GM18498 (cell line): ENCODE data around the gene TIFAB.
"Not testable (repeated sequence)": the region's sequence is repeated elsewhere in the genome, so short reads cannot be mapped to it uniquely, and the experiment has no call there.

ENCODE experiments used
- ATAC-seq: cut with Tn5 transposase; IDR thresholded peaks from one replicate; pipeline ENCODE4 v1.9.1; 2021; ENCODE audit warnings: mild to moderate bottlenecking, moderate library complexity; ENCODE audit not compliant: unreplicated experiment

TIFAB gene, protein sequence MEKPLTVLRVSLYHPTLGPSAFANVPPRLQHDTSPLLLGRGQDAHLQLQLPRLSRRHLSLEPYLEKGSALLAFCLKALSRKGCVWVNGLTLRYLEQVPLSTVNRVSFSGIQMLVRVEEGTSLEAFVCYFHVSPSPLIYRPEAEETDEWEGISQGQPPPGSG

DNA sequence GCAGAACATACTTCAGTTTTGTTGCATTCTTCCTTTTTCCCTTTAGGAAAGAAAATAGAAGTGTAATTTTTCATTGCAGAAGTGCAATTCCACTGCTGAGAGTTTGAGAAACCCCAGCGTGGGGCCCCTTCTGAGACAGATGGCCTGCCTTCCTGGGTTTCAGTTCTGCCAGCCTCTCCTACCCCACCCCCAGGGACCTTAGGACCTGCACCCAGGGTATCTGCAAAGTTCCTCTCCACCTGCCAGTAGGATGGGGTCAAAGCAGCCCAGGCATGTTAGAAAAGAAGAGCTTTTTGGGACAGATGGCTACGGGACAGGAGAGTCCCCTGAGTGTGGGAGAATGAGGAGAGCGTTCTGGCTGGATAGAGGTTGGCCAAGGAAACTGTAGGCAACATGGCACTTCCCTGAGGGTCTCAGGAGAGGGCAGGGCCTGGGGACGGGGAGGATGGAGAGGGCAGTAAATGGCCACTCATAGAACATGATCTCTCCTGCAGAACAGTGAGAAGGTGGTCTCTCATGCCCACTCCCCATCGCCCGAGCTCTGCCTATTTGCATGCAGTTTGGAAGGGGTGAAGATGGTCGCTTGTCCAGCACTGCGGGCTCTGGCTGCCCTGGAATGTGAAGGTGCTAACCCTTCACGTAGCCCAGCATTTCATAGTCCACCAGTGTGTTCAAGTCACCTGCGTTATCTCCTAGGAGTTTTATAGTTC, at the start of gene TIFAB:
Gene TIFAB, minus strand, starts transcription at position 31 of the 710 bp plus-strand sequence. CDS start 2,412 bp downstream, outside the sequence.
- ATAC-seq, result no peak

DNA sequence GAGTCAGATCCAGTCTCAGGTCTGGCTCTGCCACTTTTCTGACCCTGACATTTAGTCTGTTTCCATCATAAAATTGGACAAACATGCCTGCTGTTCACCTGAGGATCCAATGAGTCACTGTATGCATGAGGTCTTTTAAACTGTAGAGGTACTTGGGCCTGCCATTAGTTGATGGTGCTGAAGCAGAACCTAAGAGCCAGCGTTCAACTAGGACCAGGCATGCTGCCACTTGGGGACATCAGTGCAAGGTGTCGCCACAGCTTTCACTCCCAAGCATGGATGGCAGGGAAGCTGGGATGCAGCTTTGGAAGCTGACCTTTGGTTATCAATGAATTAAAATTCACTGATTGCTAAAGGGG, 46.5 kb upstream of the TIFAB start:
- no peak for ATAC-seq

- ATAC-seq, result no peak
These were observed 46.0 kb upstream of the TIFAB start for GRCh38 chr5:135497971-135498636.

DNA sequence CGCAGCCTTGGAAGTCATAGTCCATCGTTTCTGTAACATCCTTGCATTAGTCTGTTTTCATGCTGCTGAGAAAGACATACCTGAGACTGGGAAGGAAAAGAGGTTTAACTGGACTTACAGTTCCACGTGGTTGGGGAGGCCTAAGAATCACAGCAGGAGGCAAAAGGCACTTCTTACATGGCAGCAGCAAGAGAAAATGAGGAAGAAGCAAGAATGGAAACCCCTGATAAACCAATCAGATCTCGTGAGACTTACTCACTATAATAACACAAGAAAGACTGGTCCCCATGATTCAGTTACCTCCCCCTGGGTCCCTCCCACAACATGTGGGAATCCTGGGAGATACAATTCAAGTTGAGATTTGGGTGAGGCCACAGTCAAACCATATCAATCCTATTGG, 43.4 kb upstream of the TIFAB start:
- ATAC-seq, result not testable (repeated sequence)

- no peak for ATAC-seq
These were observed 42.0 kb upstream of the TIFAB start for GRCh38 chr5:135494196-135494595.

GRCh38 chr5:135493406-135494180, 41.4 kb upstream of the TIFAB start:
- ATAC-seq, result no peak

- ATAC-seq, result no peak
These were observed 40.1 kb upstream of the TIFAB start for GRCh38 chr5:135492319-135492626.

DNA sequence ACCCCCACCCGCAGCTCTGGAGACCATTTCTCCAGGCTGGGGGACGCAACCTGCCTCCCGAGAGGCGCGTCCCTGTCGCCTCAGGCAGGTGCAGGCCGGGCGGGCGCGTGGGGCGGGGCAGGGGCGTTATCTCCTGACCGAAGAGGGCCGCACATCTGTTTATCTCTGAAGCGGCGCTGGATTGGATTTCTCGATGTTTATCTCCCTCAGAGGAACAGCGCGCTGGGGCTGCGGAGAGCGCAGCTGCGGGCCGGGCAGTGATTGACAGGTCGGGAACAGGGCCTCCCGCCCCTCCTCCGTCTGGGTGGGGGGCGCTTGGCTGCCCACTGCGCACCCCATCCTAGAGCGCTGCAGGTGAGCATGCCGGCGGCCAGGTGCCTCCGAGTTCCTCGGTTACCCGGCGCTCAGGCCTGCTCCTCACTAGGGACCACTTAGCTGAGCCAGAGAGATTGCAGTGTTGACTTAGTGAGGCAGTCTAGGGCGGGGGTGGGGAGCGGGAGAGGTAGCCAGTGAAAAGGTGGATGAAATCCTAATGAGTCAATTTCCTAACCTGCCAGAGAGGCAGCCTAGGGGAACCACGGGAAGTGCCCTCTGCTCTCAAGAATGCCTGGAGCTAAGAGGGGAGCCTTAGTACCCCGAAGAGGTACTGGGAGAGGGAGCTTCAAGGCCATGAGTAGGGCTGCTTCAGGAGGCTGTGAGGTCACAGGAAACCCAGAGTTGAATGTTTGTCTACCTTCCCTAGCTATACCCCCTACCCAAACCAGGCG, 39.6 kb upstream of the TIFAB start:
- no peak for ATAC-seq

DNA sequence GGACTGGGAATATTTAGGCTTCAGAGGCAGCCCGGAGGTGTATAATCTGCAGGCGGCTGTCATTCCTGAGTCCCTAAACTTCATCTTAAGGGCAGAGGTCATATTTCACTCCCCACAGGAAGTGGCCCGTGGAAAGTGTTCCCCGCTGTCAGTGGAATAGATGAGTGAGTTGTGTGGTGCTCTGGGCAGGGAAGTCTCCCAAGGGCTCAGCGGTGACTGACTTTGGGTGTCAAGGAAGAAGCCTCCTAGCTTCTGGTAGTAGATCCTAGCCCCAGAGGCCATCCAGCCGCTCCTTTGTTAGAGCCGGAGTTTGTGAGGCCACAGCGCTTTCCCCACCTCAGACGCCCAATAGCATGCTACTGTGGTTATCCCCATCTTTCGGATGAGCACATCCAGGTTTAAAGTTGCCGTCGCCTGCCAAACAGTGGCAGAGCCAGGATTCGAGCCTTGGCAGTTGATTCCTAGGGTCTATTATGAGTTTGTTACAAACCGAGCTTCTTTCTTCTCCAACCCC, 38.9 kb upstream of the TIFAB start:
- ATAC-seq, result no peak

DNA sequence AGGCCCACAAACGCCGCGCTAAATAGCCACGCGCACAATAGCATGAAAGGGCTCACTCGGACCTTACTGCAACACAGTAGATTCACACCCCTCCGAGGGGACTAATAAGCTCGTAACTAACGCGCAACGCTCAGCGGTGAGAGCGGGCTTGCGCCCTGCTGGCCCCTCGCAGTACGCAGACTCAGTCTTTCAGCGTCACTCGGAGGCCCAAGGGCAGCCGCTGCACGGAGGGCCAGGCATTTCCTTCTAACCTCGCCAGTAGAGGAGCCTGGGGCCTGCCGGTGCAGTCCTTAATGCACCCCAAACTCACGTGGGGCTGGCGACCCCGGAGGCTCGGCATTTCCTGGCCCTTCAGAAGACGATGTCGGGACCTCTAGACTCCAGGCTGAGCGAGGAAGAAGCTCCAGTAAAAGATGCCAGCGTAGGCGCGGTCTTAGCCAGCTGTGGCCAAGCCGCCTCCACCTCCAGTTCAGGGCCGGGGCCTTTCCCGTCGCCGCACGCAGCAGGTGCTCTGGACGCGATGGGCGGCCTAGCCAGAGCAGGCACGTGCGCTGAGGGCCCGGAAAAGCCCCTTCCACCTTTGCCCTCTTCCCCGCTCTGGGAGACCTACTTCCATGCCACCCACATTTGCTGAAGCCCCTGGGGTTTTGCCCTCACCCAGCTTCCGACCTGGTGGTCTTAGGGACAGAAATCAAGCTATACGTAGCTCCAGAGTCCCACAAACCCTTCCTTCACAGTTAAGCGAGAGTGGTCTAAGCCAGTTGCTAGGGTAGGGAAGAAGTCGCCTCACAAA, 38.3 kb upstream of the TIFAB start:
- ATAC-seq, result no peak

GRCh38 chr5:135489466-135490244, 37.5 kb upstream of the TIFAB start:
- ATAC-seq, result no peak

DNA sequence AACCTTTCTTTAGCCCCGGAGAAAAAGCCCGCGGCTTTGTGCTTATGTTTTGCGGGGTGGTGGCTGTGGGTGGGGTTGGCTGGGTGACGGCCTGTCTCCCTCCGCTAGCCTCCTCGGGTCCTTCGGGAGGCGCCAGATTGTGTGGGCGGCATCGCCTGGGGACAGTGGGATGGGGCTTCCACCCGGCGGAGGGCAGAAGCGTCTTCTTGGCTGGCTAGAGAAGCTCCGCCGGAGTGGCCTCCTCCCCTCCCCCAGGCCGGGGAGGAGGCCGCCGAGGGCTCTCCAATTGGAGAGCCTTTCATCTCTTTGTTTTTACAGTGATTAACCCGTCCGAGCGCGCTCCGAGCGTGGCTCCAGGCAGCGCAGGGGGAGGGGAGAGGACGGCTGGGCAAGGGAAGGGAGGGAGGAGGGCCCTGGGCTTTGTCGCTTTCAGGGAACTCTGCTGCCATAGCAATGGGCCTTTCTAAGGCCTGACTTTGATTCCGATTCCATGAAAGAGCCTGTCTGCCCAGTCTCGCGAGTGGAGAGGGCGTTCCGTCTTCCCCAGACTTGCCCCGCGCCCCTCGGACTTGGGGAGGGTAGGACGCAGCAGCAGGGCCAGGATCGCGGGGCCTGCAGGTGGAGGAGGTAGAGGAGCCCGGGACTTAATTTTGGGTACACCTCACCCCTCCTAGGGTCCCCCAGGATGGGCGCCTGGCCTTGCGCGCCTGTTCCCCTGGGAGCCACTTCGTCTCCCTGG, 36.7 kb upstream of the TIFAB start:
- ATAC-seq, result no peak

DNA sequence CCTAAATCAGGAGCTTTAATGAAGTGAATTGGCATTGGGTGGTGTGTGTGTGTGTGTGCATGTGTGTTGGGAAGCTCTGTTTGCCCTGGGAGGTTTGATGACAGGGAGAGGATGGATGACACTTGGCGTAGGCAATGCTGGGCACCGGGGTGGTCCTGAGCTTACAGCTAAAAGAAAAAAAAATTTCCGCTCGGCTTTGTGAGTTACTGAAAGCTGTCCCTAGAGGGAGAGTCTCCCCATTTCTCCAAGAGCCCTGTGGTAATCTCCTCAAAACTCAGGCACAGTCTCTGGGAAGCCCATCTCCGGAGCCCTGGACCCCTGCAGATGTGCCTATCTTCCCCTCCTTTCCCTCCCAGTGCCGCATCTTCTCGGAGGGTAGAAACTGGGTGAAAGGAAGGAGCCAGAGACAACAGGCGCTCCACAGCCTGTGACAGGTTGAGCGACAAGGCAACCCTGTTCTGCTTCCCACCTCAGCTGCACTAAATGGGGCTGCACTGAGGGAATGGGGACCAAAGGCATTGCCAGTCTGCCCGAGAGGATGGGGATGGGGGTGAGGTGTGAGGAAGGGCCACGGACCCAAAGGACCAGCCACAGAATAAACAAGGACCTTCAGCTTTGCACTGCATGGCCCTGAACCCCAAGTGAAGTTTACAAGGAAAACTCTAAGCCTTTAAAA, 35.8 kb upstream of the TIFAB start:
- ATAC-seq, result no peak

GRCh38 chr5:135487037-135487395, 34.9 kb upstream of the TIFAB start:
- no peak for ATAC-seq

GRCh38 chr5:135486131-135487036, 34.2 kb upstream of the TIFAB start:
- ATAC-seq, result no peak

- no peak for ATAC-seq
These were observed 32.5 kb upstream of the TIFAB start for GRCh38 chr5:135484674-135485086.

DNA sequence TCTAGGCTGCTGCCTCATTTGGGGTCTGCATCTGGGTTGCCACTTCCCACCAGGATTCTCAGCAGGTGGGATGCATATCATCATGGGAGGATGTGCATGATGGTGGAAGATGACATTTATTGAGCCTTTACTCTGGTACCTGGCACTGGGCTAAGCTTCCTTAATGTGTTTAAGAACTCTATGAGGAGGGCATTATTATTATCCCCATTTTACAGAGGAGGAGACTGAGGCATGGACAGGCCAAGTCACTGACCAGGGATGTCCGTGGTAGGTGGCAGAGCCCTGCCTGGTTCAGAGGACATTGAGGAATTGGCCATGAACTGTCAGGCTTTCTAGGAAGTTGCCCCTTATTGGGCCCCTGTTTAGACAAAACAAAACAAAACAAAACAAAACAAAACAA, 31.1 kb upstream of the TIFAB start:
- ATAC-seq, result no peak
